CD14-positive monocyte (primary cell): ENCODE measurements around the gene TOR1AIP1. TPM values are rescaled to one million over a fixed set of nuclear protein-coding genes. Genes with fewer than 3 reads are reported as not detected.
A peak's percentile ranks its signal among the peaks of the same experiment; 100 is the strongest.

Experiments used
- DNase-seq, 3 donors: peaks; one replicate each; pipeline ENCODE4 v3.0.0-alpha.2; 2011 to 2022
- H2AFZ ChIP-seq: 2 replicates; pipeline ENCODE4 v1.6.0; 2012; ENCODE audit warnings: mild to moderate bottlenecking, low read depth, low read length, inconsistent platforms; ENCODE audit not compliant: insufficient read depth, poor library complexity, severe bottlenecking
- H3K27ac ChIP-seq, 2 donors: 1 replicate in 1 of 2; 2 replicates in 1 of 2; pipeline ENCODE4 v1.5.1; 2012 to 2013; ENCODE audit warnings: low read length in 2 of 2, control low read depth in 1 of 2, inconsistent platforms in 1 of 2, low read depth in 1 of 2, mild to moderate bottlenecking in 1 of 2
- H3K27me3 ChIP-seq, 2 donors: one replicate each; pipeline versions ENCODE4 v1.6.0 to v1.6.1; 2011 to 2013; ENCODE audit warnings: low read length in 2 of 2; ENCODE audit not compliant: control insufficient read depth in 2 of 2, insufficient read depth in 2 of 2
- H3K36me3 ChIP-seq, 2 donors: replicated peaks in 1 of 2; 1 replicate in 1 of 2; 2 replicates in 1 of 2; pipeline versions ENCODE4 v1.5.1 to v1.6.1; 2012 to 2013; ENCODE audit warnings: low read length in 2 of 2, control low read depth in 1 of 2, inconsistent platforms in 1 of 2, mild to moderate bottlenecking in 1 of 2; ENCODE audit not compliant: insufficient read depth in 2 of 2, control insufficient read depth in 1 of 2
- H3K4me1 ChIP-seq, 2 donors: 1 replicate in 1 of 2; 2 replicates in 1 of 2; pipeline versions ENCODE4 v1.5.1 to v1.6.1; 2012 to 2013; ENCODE audit warnings: low read length in 2 of 2, control low read depth in 1 of 2, inconsistent platforms in 1 of 2, mild to moderate bottlenecking in 1 of 2, moderate library complexity in 1 of 2; ENCODE audit not compliant: insufficient read depth in 2 of 2, control insufficient read depth in 1 of 2
- H3K4me2 ChIP-seq: replicated peaks from 2 replicates; pipeline ENCODE3; 2012; ENCODE audit warnings: low read length, moderate library complexity, mild to moderate bottlenecking; ENCODE audit not compliant: poor library complexity, severe bottlenecking; ENCODE audit errors: extremely low read depth
- H3K4me3 ChIP-seq, 3 experiments: fragments of 200-600 bp in 1 of 3; sonication (generic) in 1 of 3; replicated peaks in 1 of 3; 1 replicate in 2 of 3; 2 replicates in 1 of 3; pipeline ENCODE4 v1.5.1; 2011 to 2013; ENCODE audit warnings: low read length in 3 of 3, mild to moderate bottlenecking in 3 of 3, control low read depth in 2 of 3, low read depth in 2 of 3, inconsistent platforms in 1 of 3, moderate library complexity in 1 of 3
- H3K79me2 ChIP-seq: 2 replicates; pipeline ENCODE4 v1.6.0; 2012; ENCODE audit warnings: mild to moderate bottlenecking, control low read depth, inconsistent platforms, low read length, moderate library complexity; ENCODE audit not compliant: insufficient read depth
- H3K9ac ChIP-seq: 2 replicates; pipeline ENCODE4 v1.6.0; 2017; ENCODE audit warnings: low read length, mild to moderate bottlenecking; ENCODE audit not compliant: insufficient read depth, poor library complexity, severe bottlenecking
- H3K9me3 ChIP-seq, 2 donors: replicated peaks in 1 of 2; 1 replicate in 1 of 2; 2 replicates in 1 of 2; pipeline versions ENCODE4 v1.5.1 to v1.6.1; 2012 to 2013; ENCODE audit warnings: low read length in 2 of 2, control low read depth in 1 of 2; ENCODE audit not compliant: control insufficient read depth in 1 of 2, insufficient read depth in 1 of 2
- H4K20me1 ChIP-seq: 2 replicates; pipeline ENCODE4 v1.6.0; 2012; ENCODE audit warnings: mild to moderate bottlenecking, low read length, control low read depth, moderate library complexity; ENCODE audit not compliant: insufficient read depth
- H3K27ac Mint-ChIP-seq, 7 donors: one replicate each; pipeline ENCODE4 v1.8.0; 2020; ENCODE audit warnings: mild to moderate bottlenecking in 7 of 7, mixed read lengths in 7 of 7, moderate library complexity in 6 of 7, inconsistent platforms in 2 of 7
- H3K27me3 Mint-ChIP-seq, 3 donors: one replicate each; pipeline ENCODE4 v1.8.0; 2021 to 2022; ENCODE audit warnings: low read depth in 3 of 3, mild to moderate bottlenecking in 3 of 3, mixed read lengths in 3 of 3, moderate library complexity in 3 of 3, inconsistent platforms in 1 of 3
- H3K36me3 Mint-ChIP-seq, 2 donors: one replicate each; pipeline ENCODE4 v1.8.0; 2020; ENCODE audit warnings: mixed read lengths in 2 of 2, inconsistent platforms in 1 of 2, mild to moderate bottlenecking in 1 of 2
- H3K4me1 Mint-ChIP-seq: one replicate; pipeline ENCODE4 v1.8.0; 2020; ENCODE audit warnings: mild to moderate bottlenecking, mixed read lengths
- H3K4me3 Mint-ChIP-seq, 2 donors: one replicate each; pipeline ENCODE4 v1.8.0; 2020; ENCODE audit warnings: mild to moderate bottlenecking in 2 of 2, mixed read lengths in 2 of 2, moderate library complexity in 1 of 2
- H3K9me3 Mint-ChIP-seq, 7 donors: one replicate each; pipeline ENCODE4 v1.8.0; 2020 to 2022; ENCODE audit warnings: mixed read lengths in 7 of 7, mild to moderate bottlenecking in 6 of 7, moderate library complexity in 6 of 7, inconsistent platforms in 2 of 7
- CTCF ChIP-seq: fragments of 200-600 bp; IDR thresholded peaks from one replicate; pipeline ENCODE4 v1.8.0; 2022; ENCODE audit warnings: antibody characterized with exemption, mild to moderate bottlenecking
- WGBS: methylation state at CpG from one replicate; pipeline ENCODE4 v1.1.5; 2013; ENCODE audit warnings: missing lambda C conversion rate; ENCODE audit not compliant: insufficient coverage; 5-methylcytosine and 5-hydroxymethylcytosine counted together
- intact Hi-C, 2 donors: fragments of 100-400 bp; cut with micrococcal nuclease; formaldehyde crosslinking; loops; one replicate each; pipeline versions ENCODE4 v1.15.0 to v1.15.1; 2023
- polyA plus RNA-seq, 3 donors: library from polyadenylated mRNA; depleted of rRNA in 1 of 3; unstranded in 2 of 3; stranded (reverse) in 1 of 3; fragments of 300-500 nt in 2 of 3; fragments of >200 nt in 1 of 3; fragmentation: Illumina TruSeq in 2 of 3; gene quantifications; 1 replicate in 2 of 3; 2 replicates in 1 of 3; pipeline ENCODE4 v1.2.3, GENCODE V29; 2012 to 2021

The TOR1AIP1 gene
- polyA plus RNA-seq, 3 donors: 18.8 to 114 (median 77.5) TPM

- Histone ChIP-seq H3K36me3 (peaks cover 32 to 40% of the 10 kb centered on the region in 2 donors), H3K9me3 (no peaks in the 10 kb centered on the region), H3K27me3 (no peaks in the 10 kb centered on the region), H4K20me1 (peaks cover 4% of the 10 kb centered on the region), H3K79me2 (no peaks in the 10 kb centered on the region), H3K9ac (no peak overlapping the region), H3K4me1 (peaks cover 0 to 4% of the 10 kb centered on the region in 2 donors), H2AFZ (no peak overlapping the region), H3K27ac (peak overlapping the region in 1 of 2 donors; percentile 39), H3K4me2 (no peak overlapping the region), H3K4me3 (no peak overlapping the region)
- H3K27ac Mint-ChIP-seq: peak overlapping the region in 1 of 7 donors; percentile 24
- no peak for DNase-seq
- TF ChIP-seq CTCF: no peak
- H3K4me1 Mint-ChIP-seq: peaks cover 5% of the 10 kb centered on the region
- no peaks in the 10 kb centered on the region for H3K27me3 Mint-ChIP-seq
- H3K36me3 Mint-ChIP-seq: peaks cover 25 to 38% of the 10 kb centered on the region in 2 donors
- H3K9me3 Mint-ChIP-seq: no peaks in the 10 kb centered on the region
- no peak overlapping the region for H3K4me3 Mint-ChIP-seq
- intact Hi-C loops: no loop called here
Observed at GRCh38 chr1:179923029-179923428, 40.9 kb downstream of the TOR1AIP1 start.

- H2AFZ ChIP-seq: no peak overlapping the region
- no peaks in the 10 kb centered on the region for H3K27me3 ChIP-seq
- peaks cover 4% of the 10 kb centered on the region for H4K20me1 ChIP-seq
- no peak overlapping the region for H3K4me2 ChIP-seq
- no peak overlapping the region for H3K9ac ChIP-seq
- TF ChIP-seq CTCF: no peak
- no peak overlapping the region for H3K27ac ChIP-seq
- no peaks in the 10 kb centered on the region for H3K27me3 Mint-ChIP-seq
- peaks cover 15 to 26% of the 10 kb centered on the region in 2 donors for H3K36me3 Mint-ChIP-seq
- H3K79me2 ChIP-seq: no peaks in the 10 kb centered on the region
- H3K4me3 ChIP-seq: no peak overlapping the region
- H3K36me3 ChIP-seq: peaks cover 20 to 28% of the 10 kb centered on the region in 2 donors
- peaks cover 0 to 4% of the 10 kb centered on the region in 2 donors for H3K4me1 ChIP-seq
- peaks cover 5% of the 10 kb centered on the region for H3K4me1 Mint-ChIP-seq
- H3K27ac Mint-ChIP-seq: no peak overlapping the region
- intact Hi-C loops: no loop called here
- no peak for DNase-seq
- no peaks in the 10 kb centered on the region for H3K9me3 ChIP-seq
- H3K4me3 Mint-ChIP-seq: no peak overlapping the region
- H3K9me3 Mint-ChIP-seq: no peaks in the 10 kb centered on the region
- WGBS: no CpG with 5 or more reads among the region's 1 CpG
Observed at GRCh38 chr1:179924268-179924667, 42.2 kb downstream of the TOR1AIP1 start.
